WERI-Rb-1 (cell line): ENCODE measurements around the gene GALNT9.

Experiments used
- DNase-seq: peaks from one replicate; pipeline ENCODE4 v3.0.0-alpha.2; 2020
- H3K27ac ChIP-seq: fragments of 250-450 bp; sonication (Bioruptor Pico); 2 replicates; pipeline ENCODE4 v1.5.1; 2020; ENCODE audit warnings: mild to moderate bottlenecking, moderate library complexity
- H3K27me3 ChIP-seq: fragments of 250-450 bp; sonication (Bioruptor Pico); 2 replicates; pipeline ENCODE4 v1.5.1; 2021; ENCODE audit warnings: mild to moderate bottlenecking, low read depth, moderate library complexity; ENCODE audit not compliant: insufficient read depth, severe bottlenecking
- H3K36me3 ChIP-seq: fragments of 250-450 bp; sonication (Bioruptor Pico); 2 replicates; pipeline ENCODE4 v1.5.1; 2020; ENCODE audit warnings: mild to moderate bottlenecking, moderate library complexity
- H3K4me3 ChIP-seq: 2 replicates; pipeline ENCODE4 v1.5.1; 2011; ENCODE audit warnings: low read depth, mild to moderate bottlenecking, control low read depth, low read length
- H3K9me3 ChIP-seq: fragments of 250-450 bp; sonication (Bioruptor Pico); 2 replicates; pipeline ENCODE4 v1.5.1; 2021; ENCODE audit warnings: mild to moderate bottlenecking, moderate library complexity; ENCODE audit not compliant: severe bottlenecking
- TF ChIP-seq, protein P1 (sequence below): IDR thresholded peaks from 2 replicates; pipeline ENCODE4 v1.5.1; 2011; ENCODE audit warnings: low read depth, mild to moderate bottlenecking, control low read depth, inconsistent platforms, low read length

Gene GALNT9

DNA sequence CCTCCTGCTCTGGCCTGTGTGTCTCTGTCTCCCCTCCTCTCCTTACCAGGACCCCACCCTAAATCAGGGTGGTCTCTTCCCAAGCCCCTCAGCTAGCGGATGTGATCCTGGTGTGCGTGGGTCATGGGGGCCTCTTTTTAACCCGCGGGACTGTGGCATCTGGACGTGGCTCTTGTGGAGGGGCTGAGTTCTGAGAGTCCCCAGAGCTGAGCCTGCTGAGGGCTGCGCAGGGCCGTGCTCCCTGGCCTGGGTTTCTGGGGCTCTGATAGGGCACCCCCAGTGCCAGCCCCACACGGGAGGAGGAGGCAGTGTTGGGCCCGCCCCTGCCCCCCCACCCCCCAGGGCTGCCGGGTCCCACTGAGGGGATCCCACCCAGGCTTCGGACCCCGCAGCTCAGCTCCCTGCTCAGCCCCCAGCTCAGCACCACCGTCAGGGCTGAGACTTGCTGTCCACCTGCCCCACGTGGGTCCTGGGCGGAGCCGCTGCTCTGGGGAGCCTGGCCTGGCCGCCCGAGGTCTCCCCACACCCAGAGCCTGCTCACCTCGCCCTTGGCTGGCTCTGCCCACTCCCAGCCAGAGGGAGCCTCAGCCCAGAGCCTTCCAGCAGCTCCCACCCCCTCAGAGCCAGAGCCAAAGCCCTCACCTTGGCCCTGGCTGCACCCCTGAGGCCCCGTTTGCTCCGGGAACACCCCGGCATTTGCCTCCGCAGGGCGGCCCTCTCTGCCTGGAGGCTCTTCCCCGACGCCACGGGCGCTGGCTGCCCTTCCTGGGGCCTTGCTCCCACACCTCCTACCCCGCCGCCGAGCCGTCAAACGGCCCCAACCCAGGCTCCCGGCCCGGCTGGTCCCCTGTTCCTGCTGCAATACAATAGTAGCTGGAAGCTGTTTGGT lies 153.6 kb downstream of the GALNT9 start:
- H3K27me3 ChIP-seq, result no peaks in the 10 kb centered on the region
- TF ChIP-seq, protein P1, sequence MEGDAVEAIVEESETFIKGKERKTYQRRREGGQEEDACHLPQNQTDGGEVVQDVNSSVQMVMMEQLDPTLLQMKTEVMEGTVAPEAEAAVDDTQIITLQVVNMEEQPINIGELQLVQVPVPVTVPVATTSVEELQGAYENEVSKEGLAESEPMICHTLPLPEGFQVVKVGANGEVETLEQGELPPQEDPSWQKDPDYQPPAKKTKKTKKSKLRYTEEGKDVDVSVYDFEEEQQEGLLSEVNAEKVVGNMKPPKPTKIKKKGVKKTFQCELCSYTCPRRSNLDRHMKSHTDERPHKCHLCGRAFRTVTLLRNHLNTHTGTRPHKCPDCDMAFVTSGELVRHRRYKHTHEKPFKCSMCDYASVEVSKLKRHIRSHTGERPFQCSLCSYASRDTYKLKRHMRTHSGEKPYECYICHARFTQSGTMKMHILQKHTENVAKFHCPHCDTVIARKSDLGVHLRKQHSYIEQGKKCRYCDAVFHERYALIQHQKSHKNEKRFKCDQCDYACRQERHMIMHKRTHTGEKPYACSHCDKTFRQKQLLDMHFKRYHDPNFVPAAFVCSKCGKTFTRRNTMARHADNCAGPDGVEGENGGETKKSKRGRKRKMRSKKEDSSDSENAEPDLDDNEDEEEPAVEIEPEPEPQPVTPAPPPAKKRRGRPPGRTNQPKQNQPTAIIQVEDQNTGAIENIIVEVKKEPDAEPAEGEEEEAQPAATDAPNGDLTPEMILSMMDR, result no peak
- no peaks in the 10 kb centered on the region for H3K9me3 ChIP-seq
- no peak overlapping the region for H3K27ac ChIP-seq
- H3K36me3 ChIP-seq, result no peaks in the 10 kb centered on the region
- DNase-seq, result no peak
- H3K4me3 ChIP-seq, result no peak overlapping the region

DNA sequence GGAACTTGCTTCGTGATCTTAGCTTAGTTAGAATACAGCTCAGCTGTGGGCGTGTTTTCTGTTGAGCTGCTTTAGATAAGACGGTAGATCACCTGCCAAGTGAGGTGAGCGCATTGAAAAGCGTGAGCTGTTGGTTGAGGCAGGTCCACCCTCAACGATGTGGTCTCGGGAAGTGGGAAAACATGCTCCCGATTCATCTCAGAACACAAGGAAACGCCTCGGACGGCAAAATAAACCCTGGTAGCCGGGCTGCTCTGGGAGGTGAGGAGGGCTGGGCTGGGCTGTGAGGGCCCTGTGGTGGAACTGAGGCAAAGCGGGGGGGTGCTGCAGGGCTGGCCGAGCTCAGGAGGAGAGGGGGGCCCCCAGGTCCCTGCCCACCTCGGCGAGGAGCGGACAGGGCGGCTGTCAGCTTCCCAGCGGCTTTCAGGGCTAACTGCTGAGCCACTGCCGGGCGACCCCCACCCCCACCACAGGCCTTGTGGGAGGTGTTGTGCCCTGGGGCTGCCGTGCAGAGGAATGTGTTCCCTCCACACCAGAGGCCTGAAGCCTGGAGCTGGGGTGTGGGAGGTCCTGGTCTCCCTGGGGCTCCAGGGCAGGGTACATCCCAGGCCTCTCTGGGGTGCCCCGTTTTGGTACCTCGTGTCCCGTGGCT lies 154.4 kb downstream of the GALNT9 start:
- Histone ChIP-seq H3K9me3 (no peaks in the 10 kb centered on the region), H3K27ac (no peak overlapping the region; the same call in 1 of the 2 replicates), H3K27me3 (no peaks in the 10 kb centered on the region), H3K36me3 (no peaks in the 10 kb centered on the region), H3K4me3 (no peak overlapping the region)
- DNase-seq, result peak; percentile 57
- TF ChIP-seq, protein P1, result no peak

DNA sequence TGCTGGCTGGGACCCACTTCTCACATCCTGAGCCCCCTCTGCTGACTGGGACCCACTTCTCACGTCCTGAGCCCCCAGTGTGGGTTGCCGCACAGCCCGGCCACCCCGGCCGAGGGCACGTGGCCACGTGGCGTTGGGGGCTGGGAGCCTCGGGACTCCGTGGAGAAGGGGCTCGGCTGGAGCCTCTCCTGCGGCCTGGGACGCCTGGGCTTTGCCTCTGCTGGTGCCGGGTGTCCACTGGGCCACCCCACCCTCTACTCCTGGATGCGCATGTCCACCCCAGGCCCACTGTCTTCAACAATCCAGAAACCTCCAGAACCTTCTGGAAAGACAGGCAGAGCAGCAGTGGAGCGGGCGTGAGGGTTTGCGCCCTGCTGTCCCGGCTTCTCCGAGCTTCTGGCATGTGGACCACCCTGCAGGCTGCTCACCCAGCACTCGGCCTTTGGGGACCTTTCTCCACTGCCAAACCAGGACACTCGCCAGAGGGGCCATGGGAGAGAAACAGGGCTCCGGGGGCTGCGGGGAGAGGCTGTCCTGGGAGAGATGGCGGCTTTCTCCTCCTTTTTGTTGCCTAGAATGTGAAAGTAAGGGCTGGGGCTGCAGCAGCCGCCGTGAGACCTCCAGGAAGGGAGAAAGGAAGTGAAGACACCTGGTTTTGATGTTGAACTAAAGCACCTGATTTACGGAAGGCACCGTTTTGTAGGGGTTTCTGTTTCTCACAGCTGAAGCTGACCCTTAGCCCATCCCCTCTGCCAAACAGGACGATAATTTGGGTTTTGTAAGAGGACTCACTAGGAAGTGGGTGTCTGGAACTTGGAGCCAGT lies 155.2 kb downstream of the GALNT9 start:
- no peak for DNase-seq
- Histone ChIP-seq H3K9me3 (no peaks in the 10 kb centered on the region), H3K36me3 (no peaks in the 10 kb centered on the region), H3K27ac (no peak overlapping the region), H3K4me3 (no peak overlapping the region), H3K27me3 (no peaks in the 10 kb centered on the region)
- TF ChIP-seq, protein P1, result no peak

DNA sequence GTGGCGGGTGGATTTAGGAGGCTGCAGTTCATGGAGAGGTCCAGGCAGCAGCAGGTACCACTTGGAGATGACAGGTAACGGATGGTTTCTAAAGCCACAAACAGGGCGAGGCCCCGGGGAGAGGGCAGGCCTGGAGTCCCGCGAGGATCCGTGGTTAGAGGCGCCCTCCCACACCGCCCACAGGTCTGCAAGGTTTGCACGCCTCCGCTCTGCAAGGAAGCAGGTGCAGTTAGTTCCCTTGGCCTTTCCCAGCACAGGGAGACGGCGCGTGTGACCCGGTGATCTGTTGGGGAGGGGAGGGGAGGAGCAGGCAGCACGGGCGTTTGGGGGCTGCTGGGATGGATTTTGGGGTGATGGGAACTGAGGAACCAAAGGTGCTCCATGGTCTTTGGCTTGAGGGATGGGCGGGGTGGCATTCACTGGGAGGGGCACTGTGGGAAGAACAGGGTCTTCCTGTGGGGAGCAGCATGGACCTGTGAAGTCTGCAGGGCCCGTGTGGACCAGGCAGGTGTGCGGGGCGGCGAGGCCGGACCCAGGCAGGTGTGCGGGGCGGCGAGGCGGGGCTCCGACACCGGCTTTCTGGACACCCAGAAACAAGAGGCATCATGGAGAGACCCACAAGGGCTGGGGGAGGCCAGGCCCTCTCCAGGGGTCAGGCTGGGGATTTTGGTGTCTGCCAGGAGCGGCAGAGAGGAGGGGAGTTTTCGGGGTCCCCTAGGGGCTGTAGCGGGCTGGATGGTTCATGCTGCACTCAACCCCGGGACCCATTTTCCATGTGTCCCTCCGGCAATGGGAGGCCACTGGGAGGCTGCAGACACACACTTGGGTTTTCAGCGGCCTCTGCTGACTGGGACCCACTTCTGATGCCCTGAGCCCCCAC lies 156.0 kb downstream of the GALNT9 start:
- H3K36me3 ChIP-seq, result no peaks in the 10 kb centered on the region
- H3K4me3 ChIP-seq, result no peak overlapping the region
- no peak for DNase-seq
- no peaks in the 10 kb centered on the region for H3K27me3 ChIP-seq
- H3K9me3 ChIP-seq, result no peaks in the 10 kb centered on the region
- TF ChIP-seq, protein P1, result no peak
- no peak overlapping the region for H3K27ac ChIP-seq

DNA sequence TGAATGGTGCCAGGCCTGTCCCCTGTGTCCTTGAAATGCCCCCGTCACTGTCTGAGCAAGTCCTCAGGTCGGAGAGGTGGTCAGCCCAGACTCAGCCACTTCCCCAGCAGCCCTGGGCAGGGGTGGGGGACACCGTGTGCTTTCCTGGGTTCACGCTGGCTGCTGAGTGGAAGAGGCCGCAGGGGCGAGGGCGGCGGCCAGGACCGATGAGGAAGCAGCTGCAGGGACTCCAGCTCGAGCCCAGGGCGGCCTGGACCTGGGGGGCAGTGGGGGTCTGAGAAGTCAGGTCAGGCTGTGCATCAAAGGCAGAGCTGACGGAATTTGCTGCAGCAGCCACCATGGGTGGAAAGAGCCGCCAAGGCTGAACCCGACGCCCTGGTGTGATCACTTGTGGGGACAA lies 156.8 kb downstream of the GALNT9 start:
- TF ChIP-seq, protein P1, result no peak
- H3K4me3 ChIP-seq, result no peak overlapping the region
- H3K27ac ChIP-seq, result no peak overlapping the region

More for the DNA sequence above, 156.8 kb downstream of the GALNT9 start:
- Histone ChIP-seq H3K36me3 (no peaks in the 10 kb centered on the region), H3K9me3 (no peaks in the 10 kb centered on the region), H3K27me3 (no peaks in the 10 kb centered on the region)
- no peak for DNase-seq
